ENCODE measurements around the gene FAM20C. TPM values are rescaled to one million over a fixed set of nuclear protein-coding genes. Genes with fewer than 3 reads are reported as not detected.

FAM20C gene
- total RNA-seq, 6 donors from 2014 or later, result 17.7 to 53.7 (median 46.8) TPM

DNA sequence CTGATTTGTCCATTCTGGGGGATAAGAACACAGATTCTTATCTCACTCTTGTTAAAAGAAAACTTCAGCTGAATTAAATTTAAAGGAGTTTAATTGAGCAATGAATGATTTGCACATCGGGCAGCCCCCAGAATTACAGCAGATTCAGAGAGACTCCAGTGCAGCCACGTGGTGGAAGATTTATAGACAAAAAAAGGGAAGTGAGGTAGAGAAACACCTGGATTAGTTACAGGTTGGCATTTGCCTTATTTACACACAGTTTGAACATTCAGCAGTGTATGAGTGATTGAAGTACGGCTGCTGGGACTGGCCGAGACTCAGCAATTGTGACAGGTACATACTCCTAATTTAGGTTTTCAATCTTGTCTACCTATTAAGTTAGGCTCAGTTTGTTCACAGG lies 46.5 kb upstream of the FAM20C start:
- Histone ChIP-seq H3K9me3 (no peaks in the 10 kb centered on the region), H3K27ac (no peak overlapping the region), H3K4me3 (no peak overlapping the region), H3K27me3 (no peaks in the 10 kb centered on the region), H3K4me1 (peaks cover 9 to 22% (median 16%) of the 10 kb centered on the region in 4 donors), H3K36me3 (no peaks in the 10 kb centered on the region)
- TF ChIP-seq EP300 (IDR thresholded peaks at IDR 0.05) (no peak), POLR2A (IDR thresholded peaks at IDR 0.05) (no peak), POLR2AphosphoS5 (IDR thresholded peaks at IDR 0.05) (no peak)
- TF ChIP-seq, protein P1, sequence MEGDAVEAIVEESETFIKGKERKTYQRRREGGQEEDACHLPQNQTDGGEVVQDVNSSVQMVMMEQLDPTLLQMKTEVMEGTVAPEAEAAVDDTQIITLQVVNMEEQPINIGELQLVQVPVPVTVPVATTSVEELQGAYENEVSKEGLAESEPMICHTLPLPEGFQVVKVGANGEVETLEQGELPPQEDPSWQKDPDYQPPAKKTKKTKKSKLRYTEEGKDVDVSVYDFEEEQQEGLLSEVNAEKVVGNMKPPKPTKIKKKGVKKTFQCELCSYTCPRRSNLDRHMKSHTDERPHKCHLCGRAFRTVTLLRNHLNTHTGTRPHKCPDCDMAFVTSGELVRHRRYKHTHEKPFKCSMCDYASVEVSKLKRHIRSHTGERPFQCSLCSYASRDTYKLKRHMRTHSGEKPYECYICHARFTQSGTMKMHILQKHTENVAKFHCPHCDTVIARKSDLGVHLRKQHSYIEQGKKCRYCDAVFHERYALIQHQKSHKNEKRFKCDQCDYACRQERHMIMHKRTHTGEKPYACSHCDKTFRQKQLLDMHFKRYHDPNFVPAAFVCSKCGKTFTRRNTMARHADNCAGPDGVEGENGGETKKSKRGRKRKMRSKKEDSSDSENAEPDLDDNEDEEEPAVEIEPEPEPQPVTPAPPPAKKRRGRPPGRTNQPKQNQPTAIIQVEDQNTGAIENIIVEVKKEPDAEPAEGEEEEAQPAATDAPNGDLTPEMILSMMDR (IDR thresholded peaks at IDR 0.05), result no peak
- DNase-seq (no peak), ATAC-seq (ENCODE audit: low FRiP score in 2 of 2) (no peak)
- 75% methylated on average over 4 of the region's 4 CpGs for WGBS, 2 donors

DNA sequence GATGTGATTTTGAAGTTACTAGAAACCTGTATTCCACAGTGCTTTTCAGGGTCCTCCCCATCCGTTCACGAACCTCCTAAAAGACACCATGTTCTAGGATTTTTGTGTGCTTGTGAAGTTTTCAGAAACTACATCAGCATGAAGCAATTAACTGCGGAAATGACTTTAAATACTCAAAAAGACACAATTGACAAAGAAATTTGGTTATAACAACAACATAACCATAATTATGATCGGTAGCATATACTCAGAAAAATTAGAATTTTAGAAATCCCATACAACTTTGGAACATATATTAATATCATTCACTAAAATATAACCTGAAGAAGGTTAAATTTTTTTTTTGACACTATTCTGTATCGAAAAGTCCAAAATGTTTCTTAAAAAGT lies 43.8 kb upstream of the FAM20C start:
- TF ChIP-seq POLR2AphosphoS5 (IDR thresholded peaks at IDR 0.05) (no peak), POLR2A (IDR thresholded peaks at IDR 0.05) (no peak), EP300 (IDR thresholded peaks at IDR 0.05) (no peak)
- DNase-seq, result no peak
- 76 to 78% methylated on average over 5 of the region's 5 CpGs for WGBS, 2 donors
- ATAC-seq (ENCODE audit: low FRiP score in 2 of 2), result no peak
- Histone ChIP-seq H3K27me3 (no peaks in the 10 kb centered on the region), H3K27ac (peak overlapping the region; percentile 92 to 98 (median 94)), H3K4me1 (peaks cover 9 to 21% (median 14%) of the 10 kb centered on the region in 4 donors), H3K9me3 (no peaks in the 10 kb centered on the region), H3K36me3 (no peaks in the 10 kb centered on the region), H3K4me3 (peak overlapping the region; percentile 42 to 71 (median 58))

DNA sequence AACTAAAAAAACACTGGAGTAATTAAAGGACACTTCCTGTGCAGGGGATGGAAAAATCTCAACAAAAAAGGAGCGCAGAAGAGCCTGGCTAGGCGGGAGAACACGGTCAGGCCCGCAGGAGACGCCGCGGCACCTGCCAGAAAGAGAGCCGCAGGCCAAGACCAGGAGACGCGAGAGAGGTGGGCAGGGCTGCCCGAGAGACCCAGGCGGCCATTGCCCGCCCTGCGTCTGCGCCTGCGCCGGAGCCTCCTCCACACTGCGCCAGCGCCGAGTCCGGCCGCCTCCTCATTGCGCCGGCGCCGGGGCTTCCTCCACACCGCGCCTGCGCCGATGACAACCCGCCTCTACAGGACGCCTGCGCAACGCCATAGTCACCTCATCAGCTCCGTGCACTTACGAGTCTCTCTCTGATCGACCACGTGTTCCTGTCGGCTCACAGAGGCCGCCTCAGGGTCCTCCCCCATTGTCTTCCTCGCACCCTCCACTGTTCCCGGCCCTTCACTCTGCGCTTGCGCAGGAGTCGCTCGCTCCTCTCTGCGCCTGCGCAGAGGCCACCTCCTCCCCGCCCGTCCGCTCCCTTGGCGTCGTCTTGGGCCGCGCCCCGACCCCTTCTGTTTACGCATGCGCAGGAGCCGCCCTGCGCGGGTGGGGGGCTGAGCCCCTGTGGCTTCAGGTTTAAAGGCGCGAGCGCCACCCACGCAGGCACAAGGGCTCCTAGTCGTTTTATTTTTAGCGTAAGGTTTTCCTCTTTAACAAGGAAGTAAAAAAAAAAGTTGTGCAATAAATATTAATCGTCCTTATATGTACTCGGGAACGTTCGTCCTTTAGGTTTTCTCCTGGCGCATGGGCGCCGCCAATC lies 43.2 kb upstream of the FAM20C start:
- no peaks in the 10 kb centered on the region for H3K27me3 ChIP-seq
- H3K27ac ChIP-seq, result peak overlapping the region; percentile 92 to 98 (median 94)
- H3K36me3 ChIP-seq, result no peaks in the 10 kb centered on the region
- peak overlapping the region; percentile 42 to 71 (median 58) for H3K4me3 ChIP-seq
- peaks cover 9 to 21% (median 14%) of the 10 kb centered on the region in 4 donors for H3K4me1 ChIP-seq
- peak; percentile 97 to 98 for ATAC-seq (ENCODE audit: low FRiP score in 2 of 2)
- TF ChIP-seq POLR2AphosphoS5 (IDR thresholded peaks at IDR 0.05), result peak; percentile 77 to 83
- TF ChIP-seq, protein P1 (IDR thresholded peaks at IDR 0.05), result peak in 3 of 6 experiments; percentile 17 to 51 (median 46)
- TF ChIP-seq POLR2A (IDR thresholded peaks at IDR 0.05), result peak in 3 of 4 donors; percentile 67 to 91 (median 80)
- peak in 1 of 4 donors; percentile 55 for TF ChIP-seq EP300 (IDR thresholded peaks at IDR 0.05)
- 0 to 1% methylated on average over 55 to 57 of the region's 74 CpGs for WGBS, 2 donors
- DNase-seq, result peak; percentile 98 to 99
- H3K9me3 ChIP-seq, result no peaks in the 10 kb centered on the region

DNA sequence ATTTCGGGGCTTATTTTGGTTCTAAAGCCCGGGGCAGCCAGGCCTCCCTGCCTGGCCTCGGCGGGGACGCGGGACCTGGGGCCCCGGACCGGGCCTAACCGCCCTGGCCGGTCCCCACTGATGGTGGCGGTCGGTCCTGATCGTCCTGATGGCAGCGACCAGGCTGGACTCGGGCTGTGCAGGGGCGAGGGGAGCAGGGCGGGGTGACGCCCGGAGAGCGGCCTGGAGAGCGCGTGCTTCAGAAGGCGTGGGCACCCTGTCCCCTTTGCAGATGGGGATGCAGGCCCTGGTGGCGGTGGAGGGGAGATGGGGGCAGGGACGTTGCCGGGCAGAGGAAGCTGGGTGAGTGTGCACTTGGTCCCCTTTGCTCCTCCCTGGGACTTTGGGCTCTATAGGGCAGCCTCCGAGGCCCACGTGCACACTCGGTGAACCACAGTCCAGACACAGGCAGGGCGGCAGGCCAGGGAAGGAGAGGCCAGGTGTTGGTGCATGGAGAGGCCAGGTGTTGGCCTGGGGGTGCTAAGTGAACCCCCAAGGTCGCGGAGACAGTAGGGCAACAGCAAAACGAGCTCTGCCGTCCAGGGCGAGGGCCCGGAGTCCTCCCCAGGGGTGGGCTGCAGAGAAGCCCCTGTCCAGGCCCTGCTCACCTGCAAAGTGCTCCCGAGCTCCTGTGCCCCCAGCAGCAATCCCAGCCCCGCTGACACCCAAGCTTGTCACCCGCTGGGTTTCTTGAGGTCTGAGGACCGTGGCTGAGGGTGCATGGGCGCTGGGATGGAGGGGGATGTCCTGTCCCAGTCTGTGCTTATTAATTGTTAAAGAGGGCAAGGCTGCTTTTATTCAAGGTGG lies 42.4 kb upstream of the FAM20C start:
- Histone ChIP-seq H3K27ac (peak overlapping the region; percentile 92 to 98 (median 94)), H3K4me1 (peaks cover 9 to 21% (median 14%) of the 10 kb centered on the region in 4 donors), H3K9me3 (no peaks in the 10 kb centered on the region), H3K27me3 (no peaks in the 10 kb centered on the region), H3K4me3 (peak overlapping the region; percentile 20 to 71 (median 58)), H3K36me3 (no peaks in the 10 kb centered on the region)
- TF ChIP-seq POLR2AphosphoS5 (IDR thresholded peaks at IDR 0.05), result no peak
- TF ChIP-seq, protein P1 (IDR thresholded peaks at IDR 0.05), result peak in 4 of 6 experiments; percentile 8 to 46 (median 30)
- ATAC-seq (ENCODE audit: low FRiP score in 2 of 2), result peak; percentile 60 to 79
- DNase-seq, result peak; percentile 67 to 91
- WGBS, 2 donors, result 31 to 43% methylated on average over 31 to 39 of the region's 41 CpGs

DNA sequence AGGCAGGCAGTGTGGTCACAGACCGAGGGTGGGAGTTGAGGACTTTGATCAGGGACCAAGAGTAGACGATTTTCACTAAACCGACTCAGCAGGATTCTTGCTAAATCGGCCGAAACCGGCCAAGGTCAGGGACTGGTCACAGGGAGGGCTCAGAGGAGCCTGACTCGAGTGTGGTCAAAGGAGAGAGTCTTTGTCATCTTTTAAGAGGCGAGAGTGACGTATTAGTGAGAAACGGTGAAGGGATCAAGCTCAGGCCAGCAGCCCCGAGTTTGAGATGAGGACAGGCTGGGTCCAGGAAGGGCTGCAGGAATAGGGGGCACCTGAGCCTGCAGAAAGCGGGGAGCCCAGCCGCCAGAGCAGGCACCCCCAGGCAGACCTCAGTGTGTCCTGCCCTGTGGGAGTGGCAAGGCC lies 41.6 kb upstream of the FAM20C start:
- peak; percentile 48 to 56 for DNase-seq
- H3K36me3 ChIP-seq, result no peaks in the 10 kb centered on the region
- peak overlapping the region in 2 of 4 donors; percentile 57 to 71 for H3K4me3 ChIP-seq
- peak overlapping the region in 3 of 4 donors; percentile 92 to 98 (median 94) for H3K27ac ChIP-seq
- no peaks in the 10 kb centered on the region for H3K27me3 ChIP-seq
- H3K4me1 ChIP-seq, result peaks cover 9 to 21% (median 14%) of the 10 kb centered on the region in 4 donors
- TF ChIP-seq POLR2A (IDR thresholded peaks at IDR 0.05) (no peak), POLR2AphosphoS5 (IDR thresholded peaks at IDR 0.05) (peak in 1 of 2 donors; percentile 48)
- TF ChIP-seq, protein P1 (IDR thresholded peaks at IDR 0.05), result no peak
- WGBS, 2 donors, result 64 to 70% methylated on average over 11 to 13 of the region's 13 CpGs
- ATAC-seq (ENCODE audit: low FRiP score in 2 of 2), result no peak
- no peaks in the 10 kb centered on the region for H3K9me3 ChIP-seq

Data from upper lobe of left lung (tissue), 6 donors.